ENCODE measurements around the gene ATP10A.

- no peak for TF ChIP-seq CHD2 (IDR thresholded peaks at IDR 0.05; ENCODE audit: low read length, partially characterized antibody)
- TF ChIP-seq EZH2phosphoT487 (IDR thresholded peaks at IDR 0.05; ENCODE audit: borderline replicate concordance, low read depth), result no peak
- no peak for TF ChIP-seq FOXM1 (IDR thresholded peaks at IDR 0.05; ENCODE audit: low read depth)
- TF ChIP-seq MXI1 (IDR thresholded peaks at IDR 0.05; ENCODE audit: low read depth, low read length), result no peak
- TF ChIP-seq CTCF (IDR thresholded peaks at IDR 0.05), result no peak
- TF ChIP-seq ELF1 (IDR thresholded peaks at IDR 0.05), result no peak
Observed at GRCh38 chr15:25673351-25673750, 189.8 kb downstream of the ATP10A start.
